ENCODE results near the gene SOX13.

DNA sequence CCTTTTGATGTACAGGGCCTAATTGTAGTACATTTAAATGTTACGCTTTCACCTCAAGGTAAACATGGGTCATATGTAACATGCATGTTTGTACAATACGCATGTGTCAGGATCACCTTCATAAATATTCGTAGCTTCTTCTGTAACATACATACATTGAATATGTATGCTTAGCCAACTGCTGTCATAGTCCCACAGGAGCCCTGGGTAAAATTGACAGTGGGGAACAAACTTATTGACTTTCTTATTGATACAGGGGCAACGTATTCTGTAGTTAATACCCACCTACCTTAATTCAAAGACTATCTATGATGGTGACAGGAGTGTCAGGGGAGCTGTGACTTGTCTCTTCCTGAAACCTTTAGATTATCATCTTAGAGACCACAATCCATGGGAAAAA lies 96.9 kb downstream of the SOX13 start:
- TF ChIP-seq POLR2A (IDR thresholded peaks at IDR 0.05) (no peak), POLR2AphosphoS5 (IDR thresholded peaks at IDR 0.05) (no peak)
- TF ChIP-seq, protein P1, sequence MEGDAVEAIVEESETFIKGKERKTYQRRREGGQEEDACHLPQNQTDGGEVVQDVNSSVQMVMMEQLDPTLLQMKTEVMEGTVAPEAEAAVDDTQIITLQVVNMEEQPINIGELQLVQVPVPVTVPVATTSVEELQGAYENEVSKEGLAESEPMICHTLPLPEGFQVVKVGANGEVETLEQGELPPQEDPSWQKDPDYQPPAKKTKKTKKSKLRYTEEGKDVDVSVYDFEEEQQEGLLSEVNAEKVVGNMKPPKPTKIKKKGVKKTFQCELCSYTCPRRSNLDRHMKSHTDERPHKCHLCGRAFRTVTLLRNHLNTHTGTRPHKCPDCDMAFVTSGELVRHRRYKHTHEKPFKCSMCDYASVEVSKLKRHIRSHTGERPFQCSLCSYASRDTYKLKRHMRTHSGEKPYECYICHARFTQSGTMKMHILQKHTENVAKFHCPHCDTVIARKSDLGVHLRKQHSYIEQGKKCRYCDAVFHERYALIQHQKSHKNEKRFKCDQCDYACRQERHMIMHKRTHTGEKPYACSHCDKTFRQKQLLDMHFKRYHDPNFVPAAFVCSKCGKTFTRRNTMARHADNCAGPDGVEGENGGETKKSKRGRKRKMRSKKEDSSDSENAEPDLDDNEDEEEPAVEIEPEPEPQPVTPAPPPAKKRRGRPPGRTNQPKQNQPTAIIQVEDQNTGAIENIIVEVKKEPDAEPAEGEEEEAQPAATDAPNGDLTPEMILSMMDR (IDR thresholded peaks at IDR 0.05): no peak
